IPS-20b (cell line): Measurements from ENCODE around the gene ETS1.

ENCODE experiments used
- H3K27ac ChIP-seq: one replicate; pipeline ENCODE4 v1.5.1; 2013; ENCODE audit warnings: low read length
- H3K27me3 ChIP-seq: 2 replicates; pipeline ENCODE4 v1.6.1; 2013; ENCODE audit warnings: mild to moderate bottlenecking, low read length, inconsistent platforms; ENCODE audit not compliant: insufficient read depth
- H3K36me3 ChIP-seq: 2 replicates; pipeline ENCODE4 v1.6.1; 2013; ENCODE audit warnings: low read depth, mild to moderate bottlenecking, inconsistent platforms, low read length, moderate library complexity; ENCODE audit not compliant: insufficient read depth
- H3K4me1 ChIP-seq: 2 replicates; pipeline ENCODE4 v1.6.1; 2013; ENCODE audit warnings: mild to moderate bottlenecking, control low read depth, inconsistent platforms, low read length, moderate library complexity; ENCODE audit not compliant: insufficient read depth
- H3K4me3 ChIP-seq: 2 replicates; pipeline ENCODE4 v1.5.1; 2013; ENCODE audit warnings: mild to moderate bottlenecking, low read length, inconsistent platforms
- H3K9ac ChIP-seq: 2 replicates; pipeline ENCODE4 v1.6.1; 2013; ENCODE audit warnings: low read depth, mild to moderate bottlenecking, inconsistent platforms, low read length, moderate library complexity
- H3K9me3 ChIP-seq: 2 replicates; pipeline ENCODE4 v1.6.1; 2013; ENCODE audit warnings: mild to moderate bottlenecking, low read depth, low read length, inconsistent platforms; ENCODE audit not compliant: insufficient read depth

Gene ETS1

GRCh38 chr11:128420265-128420664, 167.1 kb downstream of the ETS1 start:
- H3K4me1 ChIP-seq: peaks cover 5% of the 10 kb centered on the region; the same call in 1 of the 2 replicates
- no peak overlapping the region for H3K9ac ChIP-seq
- H3K36me3 ChIP-seq: no peaks in the 10 kb centered on the region
- no peak overlapping the region for H3K27ac ChIP-seq
- no peaks in the 10 kb centered on the region for H3K9me3 ChIP-seq
- no peak overlapping the region for H3K4me3 ChIP-seq
- H3K27me3 ChIP-seq: no peaks in the 10 kb centered on the region

GRCh38 chr11:128419012-128419767, 168.2 kb downstream of the ETS1 start:
- no peaks in the 10 kb centered on the region for H3K36me3 ChIP-seq
- peaks cover under 1% of the 10 kb centered on the region; the same call in 1 of the 2 replicates for H3K4me1 ChIP-seq
- H3K27me3 ChIP-seq: no peaks in the 10 kb centered on the region
- no peak overlapping the region for H3K4me3 ChIP-seq
- no peak overlapping the region for H3K27ac ChIP-seq
- H3K9ac ChIP-seq: no peak overlapping the region
- no peaks in the 10 kb centered on the region for H3K9me3 ChIP-seq

- no peaks in the 10 kb centered on the region for H3K27me3 ChIP-seq
- H3K9me3 ChIP-seq: no peaks in the 10 kb centered on the region
- no peaks in the 10 kb centered on the region for H3K4me1 ChIP-seq
- no peaks in the 10 kb centered on the region for H3K36me3 ChIP-seq
- H3K4me3 ChIP-seq: no peak overlapping the region
- no peak overlapping the region for H3K27ac ChIP-seq
- H3K9ac ChIP-seq: no peak overlapping the region
Observed at GRCh38 chr11:128417607-128418324, 169.6 kb downstream of the ETS1 start.

- no peak overlapping the region for H3K4me3 ChIP-seq
- H3K27me3 ChIP-seq: no peaks in the 10 kb centered on the region
- no peaks in the 10 kb centered on the region for H3K4me1 ChIP-seq
- no peak overlapping the region for H3K27ac ChIP-seq
- H3K9me3 ChIP-seq: no peaks in the 10 kb centered on the region
- H3K9ac ChIP-seq: no peak overlapping the region
- no peaks in the 10 kb centered on the region for H3K36me3 ChIP-seq
Observed at GRCh38 chr11:128416976-128417375, 170.4 kb downstream of the ETS1 start.

GRCh38 chr11:128415539-128415938, 171.8 kb downstream of the ETS1 start:
- Histone ChIP-seq H3K27ac (no peak overlapping the region), H3K27me3 (no peaks in the 10 kb centered on the region), H3K4me3 (no peak overlapping the region), H3K36me3 (no peaks in the 10 kb centered on the region), H3K9me3 (no peaks in the 10 kb centered on the region), H3K9ac (no peak overlapping the region), H3K4me1 (no peaks in the 10 kb centered on the region)

- Histone ChIP-seq H3K36me3 (no peaks in the 10 kb centered on the region), H3K4me1 (no peaks in the 10 kb centered on the region), H3K4me3 (no peak overlapping the region), H3K9me3 (no peaks in the 10 kb centered on the region), H3K9ac (no peak overlapping the region), H3K27ac (no peak overlapping the region), H3K27me3 (no peaks in the 10 kb centered on the region)
Observed at GRCh38 chr11:128412847-128413791, 174.2 kb downstream of the ETS1 start.

- H3K27me3 ChIP-seq: no peaks in the 10 kb centered on the region
- H3K36me3 ChIP-seq: no peaks in the 10 kb centered on the region
- H3K9me3 ChIP-seq: no peaks in the 10 kb centered on the region
- H3K9ac ChIP-seq: no peak overlapping the region
- no peak overlapping the region for H3K4me3 ChIP-seq
- no peak overlapping the region for H3K27ac ChIP-seq
- H3K4me1 ChIP-seq: no peaks in the 10 kb centered on the region
Observed at GRCh38 chr11:128411812-128412211, 175.5 kb downstream of the ETS1 start.

- Histone ChIP-seq H3K4me3 (no peak overlapping the region), H3K27me3 (no peaks in the 10 kb centered on the region), H3K27ac (no peak overlapping the region), H3K9me3 (no peaks in the 10 kb centered on the region), H3K4me1 (no peaks in the 10 kb centered on the region), H3K9ac (no peak overlapping the region), H3K36me3 (no peaks in the 10 kb centered on the region)
Observed at GRCh38 chr11:128411150-128411549, 176.2 kb downstream of the ETS1 start.

- H3K4me1 ChIP-seq: no peaks in the 10 kb centered on the region
- no peaks in the 10 kb centered on the region for H3K27me3 ChIP-seq
- no peaks in the 10 kb centered on the region for H3K36me3 ChIP-seq
- no peak overlapping the region for H3K9ac ChIP-seq
- H3K9me3 ChIP-seq: no peaks in the 10 kb centered on the region
- H3K4me3 ChIP-seq: no peak overlapping the region
- no peak overlapping the region for H3K27ac ChIP-seq
Observed at GRCh38 chr11:128409476-128409875, 177.9 kb downstream of the ETS1 start.
